ENCODE measurements around the gene SCD5. TPM values are rescaled to one million over a fixed set of nuclear protein-coding genes. Genes with fewer than 3 reads are reported as not detected.

The SCD5 gene
- total RNA-seq, 1 donor from 2014 or later, result 61.7 TPM

DNA sequence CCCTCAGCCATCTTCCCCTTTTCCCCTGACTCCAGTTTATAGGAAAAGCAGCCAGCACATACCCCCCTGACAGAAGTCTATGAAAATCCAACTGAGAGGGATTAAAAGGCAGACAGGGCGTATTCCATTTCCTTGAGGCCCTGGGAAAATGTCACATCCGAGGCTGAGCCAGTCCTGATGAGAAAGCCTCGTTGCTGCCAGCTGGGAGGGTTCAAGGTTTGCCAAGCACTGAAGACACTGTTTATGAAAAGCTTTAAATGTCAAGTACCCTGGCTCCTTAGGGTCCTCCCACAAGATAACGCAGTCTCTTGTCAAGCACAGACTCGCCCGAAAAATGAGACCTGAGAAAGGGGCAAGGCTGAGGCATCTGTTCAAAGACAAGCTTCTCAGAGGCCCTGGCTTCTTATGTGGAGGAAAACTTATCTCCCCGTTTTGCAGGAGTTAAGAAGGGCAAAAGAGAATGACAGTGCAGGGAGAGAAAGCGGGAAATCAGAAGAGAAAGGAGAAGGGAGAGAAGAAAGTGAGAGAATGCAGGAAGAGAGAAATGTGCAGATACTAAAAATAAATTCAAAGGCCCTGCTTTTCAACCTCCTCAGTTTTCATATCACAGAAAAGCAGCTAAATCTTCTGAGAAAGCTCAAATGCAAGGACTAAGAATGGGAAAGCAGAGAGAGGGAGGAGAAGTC is 44.7 kb downstream of the SCD5 start:
- no peaks in the 10 kb centered on the region for H3K9me3 ChIP-seq (ENCODE audit: insufficient read depth, low read depth, low read length)
- no peak overlapping the region for H3K4me3 ChIP-seq (ENCODE audit: insufficient read depth, low read depth, low read length)
- peak overlapping the region; percentile 37 for H3K4me2 ChIP-seq (ENCODE audit: low read length)
- H3K36me3 ChIP-seq (ENCODE audit: insufficient read depth, low read length), result no peaks in the 10 kb centered on the region
- H3K36me3 Mint-ChIP-seq (ENCODE audit: low read depth, unreplicated experiment), result peaks cover 12% of the 10 kb centered on the region
- peak overlapping the region; percentile 67 for H3K4me3 Mint-ChIP-seq (ENCODE audit: unreplicated experiment)
- H3K9me3 Mint-ChIP-seq (ENCODE audit: unreplicated experiment), result peaks cover 2% of the 10 kb centered on the region
- no peaks in the 10 kb centered on the region for H3K27me3 Mint-ChIP-seq (ENCODE audit: low read depth, unreplicated experiment)
- peaks cover 6% of the 10 kb centered on the region for H4K20me1 ChIP-seq (ENCODE audit: insufficient read depth, low read length)
- TF ChIP-seq, protein P1, sequence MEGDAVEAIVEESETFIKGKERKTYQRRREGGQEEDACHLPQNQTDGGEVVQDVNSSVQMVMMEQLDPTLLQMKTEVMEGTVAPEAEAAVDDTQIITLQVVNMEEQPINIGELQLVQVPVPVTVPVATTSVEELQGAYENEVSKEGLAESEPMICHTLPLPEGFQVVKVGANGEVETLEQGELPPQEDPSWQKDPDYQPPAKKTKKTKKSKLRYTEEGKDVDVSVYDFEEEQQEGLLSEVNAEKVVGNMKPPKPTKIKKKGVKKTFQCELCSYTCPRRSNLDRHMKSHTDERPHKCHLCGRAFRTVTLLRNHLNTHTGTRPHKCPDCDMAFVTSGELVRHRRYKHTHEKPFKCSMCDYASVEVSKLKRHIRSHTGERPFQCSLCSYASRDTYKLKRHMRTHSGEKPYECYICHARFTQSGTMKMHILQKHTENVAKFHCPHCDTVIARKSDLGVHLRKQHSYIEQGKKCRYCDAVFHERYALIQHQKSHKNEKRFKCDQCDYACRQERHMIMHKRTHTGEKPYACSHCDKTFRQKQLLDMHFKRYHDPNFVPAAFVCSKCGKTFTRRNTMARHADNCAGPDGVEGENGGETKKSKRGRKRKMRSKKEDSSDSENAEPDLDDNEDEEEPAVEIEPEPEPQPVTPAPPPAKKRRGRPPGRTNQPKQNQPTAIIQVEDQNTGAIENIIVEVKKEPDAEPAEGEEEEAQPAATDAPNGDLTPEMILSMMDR (IDR thresholded peaks at IDR 0.05; ENCODE audit: insufficient read depth, low read depth, low read length), result no peak
- no peak for TF ChIP-seq EZH2 (IDR thresholded peaks at IDR 0.05; ENCODE audit: insufficient read depth, low read length)
- DNase-seq (ENCODE audit: low read depth), result no peak
- H3K27ac Mint-ChIP-seq (ENCODE audit: unreplicated experiment), result no peak overlapping the region
- H3K4me1 ChIP-seq (ENCODE audit: insufficient read depth, low read length), result peaks cover 14% of the 10 kb centered on the region
- no peak overlapping the region for H2AFZ ChIP-seq (ENCODE audit: low read depth, low read length)
- no peak overlapping the region for H3K9ac ChIP-seq (ENCODE audit: low read length)
- no peaks in the 10 kb centered on the region for H3K27me3 ChIP-seq (ENCODE audit: insufficient read depth, low read length)
- no peak overlapping the region for H3K27ac ChIP-seq (ENCODE audit: low read depth, low read length)
- peaks cover 11% of the 10 kb centered on the region for H3K79me2 ChIP-seq (ENCODE audit: insufficient read depth, low read length)
- H3K4me1 Mint-ChIP-seq (ENCODE audit: low read depth, unreplicated experiment), result peaks cover 34% of the 10 kb centered on the region
- FAIRE-seq, result no peak

DNA sequence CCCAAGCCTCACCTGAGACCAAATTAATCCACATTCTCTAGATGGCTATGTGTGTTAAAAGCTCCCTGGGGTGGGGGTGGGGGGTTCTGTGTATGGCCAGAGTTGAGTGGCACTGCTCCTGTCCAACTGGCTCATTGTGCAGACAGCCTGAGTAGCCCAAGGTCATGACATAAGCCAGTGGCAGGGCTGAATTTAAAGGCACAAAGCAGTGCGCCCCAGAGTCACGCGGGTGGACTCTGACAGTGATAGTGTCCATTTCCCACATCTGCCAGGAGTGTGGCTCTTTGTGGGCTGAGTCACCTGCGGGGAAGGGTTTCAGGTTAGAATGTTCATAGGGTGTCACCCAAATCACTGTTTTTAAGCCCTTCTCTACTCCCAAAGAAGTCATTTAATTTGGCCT is 45.4 kb downstream of the SCD5 start:
- H3K27me3 ChIP-seq (ENCODE audit: insufficient read depth, low read length), result no peaks in the 10 kb centered on the region
- H3K9ac ChIP-seq (ENCODE audit: low read length), result no peak overlapping the region
- peaks cover 11% of the 10 kb centered on the region for H3K79me2 ChIP-seq (ENCODE audit: insufficient read depth, low read length)
- DNase-seq (ENCODE audit: low read depth) (no peak), FAIRE-seq (no peak)
- peaks cover 9% of the 10 kb centered on the region for H3K36me3 Mint-ChIP-seq (ENCODE audit: low read depth, unreplicated experiment)
- no peaks in the 10 kb centered on the region for H3K36me3 ChIP-seq (ENCODE audit: insufficient read depth, low read length)
- H3K27ac ChIP-seq (ENCODE audit: low read depth, low read length), result no peak overlapping the region
- peak overlapping the region; percentile 67 for H3K4me3 Mint-ChIP-seq (ENCODE audit: unreplicated experiment)
- H3K4me1 ChIP-seq (ENCODE audit: insufficient read depth, low read length), result peaks cover 20% of the 10 kb centered on the region
- no peak overlapping the region for H3K27ac Mint-ChIP-seq (ENCODE audit: unreplicated experiment)
- H3K9me3 Mint-ChIP-seq (ENCODE audit: unreplicated experiment), result peaks cover 2% of the 10 kb centered on the region
- H3K4me1 Mint-ChIP-seq (ENCODE audit: low read depth, unreplicated experiment), result peaks cover 41% of the 10 kb centered on the region
- no peak overlapping the region for H3K4me2 ChIP-seq (ENCODE audit: low read length)
- H3K27me3 Mint-ChIP-seq (ENCODE audit: low read depth, unreplicated experiment), result no peaks in the 10 kb centered on the region
- no peaks in the 10 kb centered on the region for H3K9me3 ChIP-seq (ENCODE audit: insufficient read depth, low read depth, low read length)
- no peak overlapping the region for H2AFZ ChIP-seq (ENCODE audit: low read depth, low read length)
- no peak overlapping the region for H3K4me3 ChIP-seq (ENCODE audit: insufficient read depth, low read depth, low read length)
- TF ChIP-seq, protein P1 (IDR thresholded peaks at IDR 0.05; ENCODE audit: insufficient read depth, low read depth, low read length), result no peak
- TF ChIP-seq EZH2 (IDR thresholded peaks at IDR 0.05; ENCODE audit: insufficient read depth, low read length), result no peak
- peaks cover 6% of the 10 kb centered on the region for H4K20me1 ChIP-seq (ENCODE audit: insufficient read depth, low read length)

DNA sequence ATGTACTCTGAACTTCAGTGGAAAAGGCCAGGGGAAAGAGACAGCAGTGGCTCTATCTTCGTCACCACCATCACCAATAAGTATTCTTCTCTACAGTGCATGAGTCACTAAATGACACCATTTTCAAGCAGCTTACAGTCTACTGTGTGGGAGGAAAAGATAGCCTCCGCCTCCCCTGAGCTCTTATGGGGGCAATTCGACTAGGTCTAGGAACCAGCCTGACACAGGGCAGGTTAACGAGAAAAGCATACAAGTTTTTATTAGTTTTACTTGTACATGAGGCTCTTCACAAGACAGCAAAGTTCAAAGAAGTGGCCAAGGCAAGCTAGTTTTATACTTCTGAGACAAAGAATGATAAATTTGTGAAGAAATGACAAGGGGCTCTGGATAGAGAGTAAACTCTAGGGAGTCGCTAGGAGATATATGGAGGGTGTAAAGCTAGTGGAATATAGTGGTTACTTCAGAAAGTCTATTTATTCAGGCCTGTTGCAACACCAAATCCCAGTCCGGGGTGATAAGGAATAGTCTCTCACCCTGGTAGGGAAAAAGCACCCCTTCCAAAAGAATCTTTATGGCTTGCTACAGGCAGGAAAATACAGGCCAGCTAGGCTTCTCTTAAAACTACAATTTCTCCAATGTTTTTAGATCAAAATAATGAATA is 49.7 kb downstream of the SCD5 start:
- Histone ChIP-seq H3K4me2 (ENCODE audit: low read length) (peak overlapping the region; percentile 37), H3K27ac (ENCODE audit: low read depth, low read length) (no peak overlapping the region), H3K4me3 (ENCODE audit: insufficient read depth, low read depth, low read length) (no peak overlapping the region), H2AFZ (ENCODE audit: low read depth, low read length) (no peak overlapping the region), H4K20me1 (ENCODE audit: insufficient read depth, low read length) (no peaks in the 10 kb centered on the region), H3K79me2 (ENCODE audit: insufficient read depth, low read length) (peaks cover 10% of the 10 kb centered on the region), H3K9ac (ENCODE audit: low read length) (no peak overlapping the region), H3K4me1 (ENCODE audit: insufficient read depth, low read length) (peaks cover 49% of the 10 kb centered on the region), H3K36me3 (ENCODE audit: insufficient read depth, low read length) (no peaks in the 10 kb centered on the region), H3K9me3 (ENCODE audit: insufficient read depth, low read depth, low read length) (no peaks in the 10 kb centered on the region), H3K27me3 (ENCODE audit: insufficient read depth, low read length) (no peaks in the 10 kb centered on the region)
- Mint-ChIP-seq H3K4me3 (ENCODE audit: unreplicated experiment) (no peak overlapping the region), H3K36me3 (ENCODE audit: low read depth, unreplicated experiment) (peaks cover 6% of the 10 kb centered on the region), H3K4me1 (ENCODE audit: low read depth, unreplicated experiment) (peaks cover 78% of the 10 kb centered on the region), H3K27me3 (ENCODE audit: low read depth, unreplicated experiment) (no peaks in the 10 kb centered on the region), H3K9me3 (ENCODE audit: unreplicated experiment) (peaks cover 2% of the 10 kb centered on the region), H3K27ac (ENCODE audit: unreplicated experiment) (peak overlapping the region; percentile 90)
- FAIRE-seq (no peak), DNase-seq (ENCODE audit: low read depth) (peak; percentile 62)
- TF ChIP-seq EZH2 (IDR thresholded peaks at IDR 0.05; ENCODE audit: insufficient read depth, low read length), result no peak
- TF ChIP-seq, protein P1 (IDR thresholded peaks at IDR 0.05; ENCODE audit: insufficient read depth, low read depth, low read length), result no peak

Measured in astrocyte (in vitro differentiated cells and primary cell).